ENCODE results near the gene INSR.
"Not testable (repeated sequence)": the region's sequence is repeated elsewhere in the genome, so short reads cannot be mapped to it uniquely, and the experiment has no call there.

DNA sequence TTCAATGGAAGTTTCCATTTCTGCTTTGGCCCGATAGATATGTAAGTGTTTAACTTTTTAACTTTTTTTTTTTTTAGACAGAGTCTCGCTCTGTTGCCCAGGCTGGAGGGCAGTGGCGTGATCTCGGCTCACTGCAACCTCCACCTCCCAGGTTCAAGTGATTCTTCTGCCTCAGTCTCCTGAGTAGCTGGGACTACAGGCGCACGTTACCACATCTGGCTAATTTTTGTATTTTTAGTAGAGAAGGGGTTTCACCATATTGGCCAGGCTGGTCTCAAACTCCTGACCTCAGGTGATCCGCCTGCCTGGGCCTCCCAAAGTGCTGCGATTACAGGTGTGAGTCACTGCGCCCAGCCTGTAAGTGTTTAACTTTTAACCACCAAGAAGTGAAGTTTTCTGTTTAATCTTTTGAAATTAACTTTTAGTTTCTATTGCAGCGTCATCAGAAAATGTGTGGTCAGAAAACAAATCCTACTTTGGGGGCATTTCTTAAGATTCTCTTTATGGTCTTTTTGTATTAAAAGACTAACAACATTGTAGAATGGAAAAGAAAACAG lies 147.0 kb downstream of the INSR start:
- not testable (repeated sequence) for TF ChIP-seq POLR2A (IDR thresholded peaks at IDR 0.05; ENCODE audit: low read length); GATA1 (IDR thresholded peaks at IDR 0.05; ENCODE audit: low read depth, low read length)
